GM10248 (cell line): ENCODE measurements around the gene TRMU.

Source experiments
- CTCF ChIA-PET: fragments of 300-600 bp; sonication (Branson Sonifier 250); formaldehyde crosslinking; extraction: SDS; loops from one replicate; lab custom pipeline; 2021; ENCODE audit warnings: antibody characterized with exemption; lab: Yijun Ruan, JAX
- POLR2A ChIA-PET: fragments of 350-650 bp; sonication (Branson Sonifier 250); formaldehyde crosslinking; extraction: SDS; loops from one replicate; lab custom pipeline; 2020; ENCODE audit warnings: antibody characterized with exemption; lab: Yijun Ruan, JAX
- DNase-seq: peaks from one replicate; pipeline ENCODE4 v3.0.0; 2012; ENCODE audit errors: extremely low spot score
- CTCF ChIP-seq: IDR thresholded peaks from 2 replicates; pipeline ENCODE4 v1.5.1; 2012; ENCODE audit warnings: mild to moderate bottlenecking, low read depth; ENCODE audit errors: extremely low read depth, missing control alignments, control extremely low read depth

The TRMU gene

GRCh38 chr22:46382524-46382923 lies 47.0 kb downstream of the TRMU start:
- DNase-seq, result no peak
- TF ChIP-seq CTCF, result no peak
- ChIA-PET CTCF (interaction anchor here (1.4 kb wide), 1 partner anchor 27 kb away, joined by 3 read pairs; no protein-coding TSS in a partner anchor), POLR2A (no interaction called here)

- ChIA-PET POLR2A (no interaction called here), CTCF (interaction anchor here (2.4 kb wide), 1 partner anchor 19 kb away, joined by 10 read pairs; no protein-coding TSS in a partner anchor)
- TF ChIP-seq CTCF, result no peak
- DNase-seq, result no peak
Observed at GRCh38 chr22:46386312-46386711, 50.8 kb downstream of the TRMU start.

GRCh38 chr22:46387748-46388147 lies 52.2 kb downstream of the TRMU start:
- TF ChIP-seq CTCF, result no peak
- DNase-seq, result no peak
- ChIA-PET POLR2A (no interaction called here), CTCF (interaction anchor here (2.4 kb wide), 1 partner anchor 20 kb away, joined by 10 read pairs; no protein-coding TSS in a partner anchor)

GRCh38 chr22:46388647-46389046 lies 53.1 kb downstream of the TRMU start:
- ChIA-PET POLR2A (no interaction called here), CTCF (no interaction called here)
- no peak for DNase-seq

GRCh38 chr22:46389081-46389480 lies 53.6 kb downstream of the TRMU start:
- TF ChIP-seq CTCF, result no peak

More at GRCh38 chr22:46388647-46389046, 53.1 kb downstream of the TRMU start:
- no peak for TF ChIP-seq CTCF

GRCh38 chr22:46390105-46390651 lies 54.7 kb downstream of the TRMU start:
- no peak for TF ChIP-seq CTCF
- ChIA-PET POLR2A (no interaction called here), CTCF (no interaction called here)
- no peak for DNase-seq

More at GRCh38 chr22:46389081-46389480, 53.6 kb downstream of the TRMU start:
- POLR2A ChIA-PET, result no interaction called here
- no peak for DNase-seq
- CTCF ChIA-PET, result no interaction called here
